Erythroblast (primary cell): ENCODE results near the gene SRPK2.

Experiments
- GATA1 ChIP-seq: IDR thresholded peaks from 2 replicates; pipeline ENCODE4 v1.6.1; 2011; ENCODE audit warnings: low read depth, mild to moderate bottlenecking, control low read depth, low read length, moderate library complexity
- POLR2A ChIP-seq: IDR thresholded peaks from 2 replicates; pipeline ENCODE4 v1.6.1; 2011; ENCODE audit warnings: mild to moderate bottlenecking, low read length

DNA sequence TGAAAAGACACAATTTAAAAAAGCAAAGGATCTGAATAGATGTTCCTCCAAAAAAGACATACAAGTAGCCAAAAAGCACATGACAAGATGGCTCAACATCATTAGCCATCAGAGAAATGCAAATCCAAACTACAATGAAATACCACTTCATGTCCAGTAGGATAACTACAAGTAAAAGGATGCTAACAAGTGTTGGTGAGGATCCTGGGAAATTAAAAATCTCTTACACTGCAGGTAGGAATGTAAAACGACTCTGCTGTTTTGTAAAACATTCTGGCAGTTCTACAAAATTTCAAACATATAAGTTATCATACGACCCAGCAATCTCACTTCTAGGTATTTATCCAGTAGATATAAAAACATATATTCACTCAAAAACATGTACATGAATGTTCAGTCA, 161.3 kb downstream of the SRPK2 start:
- TF ChIP-seq POLR2A (no peak), GATA1 (no peak)
